ENCODE data around the gene DCLK3.
A peak's percentile ranks its signal among the peaks of the same experiment; 100 is the strongest.

Gene DCLK3

GRCh38 chr3:36707623-36708409, 56.5 kb downstream of the DCLK3 start:
- no peak for DNase-seq

- no peak for DNase-seq
Measured at GRCh38 chr3:36705015-36705414, 59.3 kb downstream of the DCLK3 start.

- no peak for DNase-seq
Measured at GRCh38 chr3:36704280-36704679, 60.1 kb downstream of the DCLK3 start.

GRCh38 chr3:36701249-36701572, 63.1 kb downstream of the DCLK3 start:
- DNase-seq: no peak

- peak; percentile 14 for DNase-seq
Measured at GRCh38 chr3:36700537-36701248, 63.7 kb downstream of the DCLK3 start.

GRCh38 chr3:36698314-36698713, 66.0 kb downstream of the DCLK3 start:
- DNase-seq: no peak

- no peak for DNase-seq
Measured at GRCh38 chr3:36697229-36698001, 66.9 kb downstream of the DCLK3 start.

GRCh38 chr3:36696799-36697198, 67.6 kb downstream of the DCLK3 start:
- no peak for DNase-seq

- DNase-seq: no peak
Measured at GRCh38 chr3:36695769-36696137, 68.6 kb downstream of the DCLK3 start.

- DNase-seq: no peak
Measured at GRCh38 chr3:36695113-36695768, 69.1 kb downstream of the DCLK3 start.

- DNase-seq: no peak
Measured at GRCh38 chr3:36693670-36694069, 70.7 kb downstream of the DCLK3 start.

GRCh38 chr3:36689560-36689959, 74.8 kb downstream of the DCLK3 start:
- no peak for DNase-seq

GRCh38 chr3:36688815-36689214, 75.5 kb downstream of the DCLK3 start:
- DNase-seq: no peak

- DNase-seq: no peak
Measured at GRCh38 chr3:36686516-36686915, 77.8 kb downstream of the DCLK3 start.

- DNase-seq: no peak
Measured at GRCh38 chr3:36681867-36682266, 82.5 kb downstream of the DCLK3 start.

GRCh38 chr3:36680952-36681351, 83.4 kb downstream of the DCLK3 start:
- DNase-seq: no peak

- DNase-seq: no peak
Measured at GRCh38 chr3:36679384-36680200, 84.8 kb downstream of the DCLK3 start.

- no peak for DNase-seq
Measured at GRCh38 chr3:36678216-36679013, 85.9 kb downstream of the DCLK3 start.

- DNase-seq: no peak
Measured at GRCh38 chr3:36677331-36678007, 86.9 kb downstream of the DCLK3 start.

- DNase-seq: no peak
Measured at GRCh38 chr3:36674816-36675215, 89.5 kb downstream of the DCLK3 start.

- no peak for DNase-seq
Measured at GRCh38 chr3:36669764-36670163, 94.6 kb downstream of the DCLK3 start.
